A549 (cell line): ENCODE results near the gene DSTN. TPM values are rescaled to one million over a fixed set of nuclear protein-coding genes. Genes with fewer than 3 reads are reported as not detected.
A peak's percentile ranks its signal among the peaks of the same experiment; 100 is the strongest.

Source experiments
- ATAC-seq, 2 experiments: fragments of 200-7000 bp in 1 of 2; fragments of >200 bp in 1 of 2; cut with Nextera tagmentation in 1 of 2; cut with Tn5 transposase in 1 of 2; 3 replicates each; pipeline versions ENCODE4 v1.8.0 to v1.9.1; 2018 to 2020; ENCODE audit warnings: mild to moderate bottlenecking in 1 of 2, moderate library complexity in 1 of 2
- CTCF ChIA-PET: fragments of 300-600 bp; sonication (Branson Sonifier 250); formaldehyde crosslinking; extraction: SDS; loops from one replicate; lab custom pipeline; 2021; ENCODE audit warnings: antibody characterized with exemption, inconsistent platforms; lab: Yijun Ruan, JAX
- POLR2A ChIA-PET: fragments of 350-600 bp; formaldehyde crosslinking; extraction: SDS; loops from one replicate; lab custom pipeline; 2021; ENCODE audit warnings: antibody characterized with exemption, inconsistent platforms; lab: Yijun Ruan, JAX
- DNase-seq, 2 experiments: peaks; one replicate each; pipeline versions ENCODE4 v3.0.0 to v3.0.0-alpha.2; 2011 to 2016; ENCODE audit warnings: low read depth in 1 of 2, low spot score in 1 of 2
- FAIRE-seq: peaks from 2 replicates; lab custom pipeline; 2011; peaks lifted over from hg19 to GRCh38; lab: Jason Lieb, UNC
- H3K27ac ChIP-seq, 2 experiments: fragments of >200 bp; sonication (Bioruptor Twin); formaldehyde crosslinking; 3 replicates each; pipeline ENCODE4 v1.5.1; 2016 to 2017
- H3K4me1 ChIP-seq: fragments of >200 bp; sonication (Bioruptor Twin); formaldehyde crosslinking; 3 replicates; pipeline ENCODE4 v1.6.1; 2016
- H3K4me2 ChIP-seq: fragments of >200 bp; sonication (Bioruptor Twin); formaldehyde crosslinking; 3 replicates; pipeline ENCODE4 v1.6.1; 2016
- H3K4me3 ChIP-seq: fragments of >200 bp; sonication (Bioruptor Twin); formaldehyde crosslinking; 3 replicates; pipeline ENCODE4 v1.5.1; 2016
- H3K9me3 ChIP-seq: fragments of >200 bp; sonication (Bioruptor Twin); formaldehyde crosslinking; 3 replicates; pipeline ENCODE4 v1.6.1; 2016
- CBX2 ChIP-seq: fragments of 200-600 bp; sonication (generic); IDR thresholded peaks from 2 replicates; pipeline ENCODE4 v1.6.1; 2016; ENCODE audit warnings: low read depth, mild to moderate bottlenecking, borderline replicate concordance
- EHMT2 ChIP-seq: fragments of 200-600 bp; sonication (generic); IDR thresholded peaks from 2 replicates; pipeline ENCODE4 v1.6.1; 2016; ENCODE audit warnings: antibody characterized with exemption, low read depth, mild to moderate bottlenecking, moderate library complexity
- FOSB ChIP-seq: fragments of 250-450 bp; sonication (Bioruptor Pico); IDR thresholded peaks from 2 replicates; pipeline ENCODE4 v1.5.0; 2020; ENCODE audit warnings: mild to moderate bottlenecking, moderate library complexity
- FOSL2 ChIP-seq, 2 experiments: fragments of 450-650 bp in 1 of 2; fragments of >200 bp in 1 of 2; sonication (Bioruptor Twin) in 1 of 2; formaldehyde crosslinking; IDR thresholded peaks; 2 replicates each; pipeline versions ENCODE4 v1.5.0 to v1.6.1; 2016 to 2020; ENCODE audit warnings: mild to moderate bottlenecking in 1 of 2, moderate library complexity in 1 of 2
- HOXA7 ChIP-seq: fragments of 250-450 bp; sonication (Bioruptor Pico); IDR thresholded peaks from 2 replicates; pipeline ENCODE4 v1.5.0; 2020; ENCODE audit warnings: mild to moderate bottlenecking, moderate library complexity
- HOXB13 ChIP-seq: fragments of 250-450 bp; sonication (Bioruptor Pico); IDR thresholded peaks from 2 replicates; pipeline ENCODE4 v1.5.0; 2020; ENCODE audit warnings: low read depth, mild to moderate bottlenecking, moderate library complexity
- HOXB5 ChIP-seq: fragments of 250-450 bp; sonication (Bioruptor Pico); IDR thresholded peaks from 2 replicates; pipeline ENCODE4 v1.5.0; 2020; ENCODE audit warnings: mild to moderate bottlenecking, moderate library complexity
- JUNB ChIP-seq: fragments of >200 bp; sonication (Bioruptor Twin); formaldehyde crosslinking; IDR thresholded peaks from 2 replicates; pipeline ENCODE4 v1.6.1; 2016
- MAFK ChIP-seq: fragments of 450-650 bp; IDR thresholded peaks from 2 replicates; pipeline ENCODE4 v1.6.1; 2014; ENCODE audit not compliant: partially characterized antibody
- NFE2L2 ChIP-seq: fragments of 150-350 bp; conservative IDR thresholded peaks from 2 replicates; pipeline ENCODE4 v1.6.1; 2014; ENCODE audit warnings: low read length
- NR3C1 ChIP-seq: fragments of >200 bp; sonication (Bioruptor Twin); formaldehyde crosslinking; IDR thresholded peaks from 3 replicates; pipeline ENCODE4 v1.6.1; 2017
- PHF8 ChIP-seq: fragments of 200-600 bp; sonication (generic); IDR thresholded peaks from 2 replicates; pipeline ENCODE4 v1.6.1; 2016; ENCODE audit warnings: low read depth, mild to moderate bottlenecking, antibody characterized with exemption, moderate library complexity, borderline replicate concordance
- POLR2AphosphoS2 ChIP-seq: conservative IDR thresholded peaks from 2 replicates; pipeline ENCODE4 v1.6.1; 2012; ENCODE audit warnings: low read length, improper control_type of control experiment, inconsistent platforms
- RARB ChIP-seq: fragments of 250-450 bp; sonication (Bioruptor Pico); IDR thresholded peaks from 2 replicates; pipeline ENCODE4 v1.8.0; 2021; ENCODE audit warnings: mild to moderate bottlenecking, moderate library complexity
- RNF2 ChIP-seq: fragments of 200-600 bp; sonication (generic); IDR thresholded peaks from 2 replicates; pipeline ENCODE4 v1.6.1; 2016; ENCODE audit warnings: low read depth, mild to moderate bottlenecking, antibody characterized with exemption, moderate library complexity, borderline replicate concordance
- SMC3 ChIP-seq: fragments of >200 bp; sonication (Bioruptor Twin); formaldehyde crosslinking; IDR thresholded peaks from 3 replicates; pipeline ENCODE4 v1.6.1; 2018; ENCODE audit warnings: inconsistent platforms
- ZFP36 ChIP-seq: fragments of 450-650 bp; IDR thresholded peaks from 2 replicates; pipeline ENCODE4 v1.6.1; 2014; ENCODE audit warnings: borderline replicate concordance; ENCODE audit not compliant: partially characterized antibody
- ZNF302 ChIP-seq: fragments of 250-450 bp; sonication (Bioruptor Pico); IDR thresholded peaks from 2 replicates; pipeline ENCODE4 v1.9.0; 2021; ENCODE audit warnings: inconsistent platforms, mild to moderate bottlenecking, moderate library complexity
- ZSCAN20 ChIP-seq: fragments of 250-450 bp; sonication (Bioruptor Pico); IDR thresholded peaks from 2 replicates; pipeline ENCODE4 v1.8.0; 2022; ENCODE audit warnings: mild to moderate bottlenecking, moderate library complexity
- WGBS: methylation state at CpG from one replicate; pipeline ENCODE4 v1.1.6; 2017; ENCODE audit errors: missing lambda C conversion rate; 5-methylcytosine and 5-hydroxymethylcytosine counted together
- polyA plus RNA-seq, 4 experiments: library from polyadenylated mRNA; depleted of rRNA in 3 of 4; stranded (reverse); fragments of >200 nt; fragmentation: RNase III in 1 of 4; extraction: RNeasy Plus Mini Kit Qiagen cat#74134 plus additional on column Dnase treatment in 1 of 4; gene quantifications; 2 replicates in 3 of 4; 3 replicates in 1 of 4; pipeline ENCODE4 v1.2.3, GENCODE V29; 2011 to 2017
- TF ChIP-seq, protein P1 (sequence below): fragments of 200-600 bp; sonication (generic); IDR thresholded peaks from 2 replicates; pipeline ENCODE4 v1.6.1; 2016; ENCODE audit warnings: antibody characterized with exemption, mild to moderate bottlenecking, moderate library complexity

The DSTN gene
- polyA plus RNA-seq, 2 of the 4 experiments (the other 2 are of a cell fraction), result 544 to 1,131 TPM

DNA sequence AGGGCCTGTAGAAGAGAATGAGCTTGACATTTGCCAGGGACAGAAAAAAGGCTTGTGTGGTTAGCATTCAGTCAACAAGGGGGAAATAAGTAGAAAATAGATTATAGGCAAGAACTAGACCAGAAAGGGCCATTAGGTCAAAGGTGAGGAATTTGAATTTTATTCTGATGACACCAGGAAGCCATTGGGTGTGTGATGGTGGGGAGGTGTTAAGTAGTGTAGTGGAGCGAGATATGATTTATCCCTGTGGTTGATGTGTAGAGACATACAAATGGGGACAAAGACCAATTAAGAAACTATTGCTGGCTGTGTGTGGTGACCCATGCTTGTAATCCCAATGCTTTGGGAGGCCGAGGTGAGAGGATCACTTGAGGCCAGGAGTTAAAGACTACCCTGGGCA is 11.0 kb downstream of the DSTN start:
- DNase-seq (no peak), ATAC-seq (peak in 1 of 2 experiments; percentile 8; a peak in 2 of 6 replicates), FAIRE-seq (peak; percentile 61)
- Histone ChIP-seq H3K27ac (no peak overlapping the region), H3K4me1 (peaks cover 75% of the 10 kb centered on the region), H3K9me3 (no peaks in the 10 kb centered on the region), H3K4me2 (no peak overlapping the region), H3K4me3 (no peak overlapping the region)
- POLR2A ChIA-PET, result interaction anchor here (0.7 to 1.7 kb wide), 2 partner anchors 10 to 13 kb away, joined by 3 to 4 read pairs; no protein-coding TSS in a partner anchor
- peak; percentile 27 for TF ChIP-seq FOSB (CRISPR knock-in tag)
- TF ChIP-seq ZSCAN20 (CRISPR knock-in tag), result no peak
- TF ChIP-seq RARB, result no peak
- no peak for TF ChIP-seq RNF2
- no peak for TF ChIP-seq CBX2
- CTCF ChIA-PET, result interaction anchor here (0.7 to 3.0 kb wide), 6 partner anchors 10 to 61 kb away, joined by 3 to 16 read pairs (median 4); partner anchors contain the start of gene DSTN
- WGBS, result 92% methylated on average over 2 of the region's 2 CpGs

DNA sequence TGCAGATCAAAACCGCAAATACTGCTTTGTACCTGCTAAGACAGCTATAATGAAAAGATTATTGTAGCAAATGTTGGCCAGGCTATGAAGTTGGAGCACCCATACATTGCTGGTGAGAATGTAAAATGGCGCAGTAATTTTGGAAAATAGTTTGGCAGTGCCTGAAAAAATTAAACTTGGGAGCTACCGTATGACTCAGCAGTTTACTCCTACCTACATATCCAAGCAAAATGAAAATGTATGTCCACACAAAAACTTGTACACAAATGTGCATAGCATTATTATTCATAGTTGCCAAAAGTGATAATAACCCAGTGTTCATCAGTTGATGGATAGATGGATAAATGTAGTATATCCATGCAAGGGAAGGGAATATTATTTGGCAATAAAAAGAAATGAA is 13.3 kb downstream of the DSTN start:
- Histone ChIP-seq H3K4me3 (no peak overlapping the region), H3K4me2 (peak overlapping the region; percentile 1; the same call in 1 of the 3 replicates), H3K4me1 (peaks cover 77% of the 10 kb centered on the region), H3K27ac (peak overlapping the region; percentile 45 to 65), H3K9me3 (no peaks in the 10 kb centered on the region)
- ChIA-PET POLR2A (interaction anchor here (1.3 kb wide), 1 partner anchor 13 kb away, joined by 7 read pairs; the partner anchor contains the start of gene DSTN), CTCF (interaction anchor here (0.6 to 1.4 kb wide), 3 partner anchors 9 to 13 kb away, joined by 3 to 7 read pairs (median 5); partner anchors contain the start of gene DSTN)
- peak; percentile 95 for FAIRE-seq
- TF ChIP-seq PHF8 (no peak), POLR2AphosphoS2 (no peak), FOSL2 (IDR thresholded peaks at IDR 0.05) (no peak), FOSL2 (CRISPR knock-in tag; IDR thresholded peaks at IDR 0.05) (peak; percentile 35; the same call in 1 of the 2 replicates), NFE2L2 (peak; percentile 94), EHMT2 (peak; percentile 54; the same call in 1 of the 2 replicates), MAFK (peak; percentile 99), HOXB5 (0 out of 2 replicates have a peak, but pooled peaks have one; percentile 20)
- ATAC-seq, result no peak
- DNase-seq, result no peak
- 96% methylated on average over 3 of the region's 3 CpGs for WGBS

DNA sequence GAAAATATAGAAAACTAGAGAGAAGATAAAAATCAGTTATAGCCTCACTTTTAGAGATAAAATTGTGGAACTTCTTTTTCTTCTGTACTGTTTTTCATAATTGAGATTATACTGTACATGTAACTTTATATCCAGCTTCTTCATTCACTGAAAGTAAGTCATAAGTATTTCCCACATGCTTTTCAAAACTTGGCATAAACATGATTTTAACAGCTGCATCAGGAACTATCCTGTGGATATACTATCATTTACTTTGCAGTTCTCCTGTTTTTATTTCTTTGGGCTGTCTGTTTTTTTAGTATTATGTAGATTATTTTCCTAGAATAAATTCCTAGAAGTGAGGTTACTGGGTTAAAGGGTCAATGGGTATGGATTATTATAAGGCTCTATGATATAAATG is 14.8 kb downstream of the DSTN start:
- TF ChIP-seq HOXA7 (CRISPR knock-in tag), result no peak
- TF ChIP-seq NR3C1, result no peak
- no peak for TF ChIP-seq JUNB
- no peak for TF ChIP-seq SMC3
- no peak for TF ChIP-seq ZFP36
- TF ChIP-seq PHF8, result no peak
- TF ChIP-seq POLR2AphosphoS2, result no peak
- TF ChIP-seq, protein P1, sequence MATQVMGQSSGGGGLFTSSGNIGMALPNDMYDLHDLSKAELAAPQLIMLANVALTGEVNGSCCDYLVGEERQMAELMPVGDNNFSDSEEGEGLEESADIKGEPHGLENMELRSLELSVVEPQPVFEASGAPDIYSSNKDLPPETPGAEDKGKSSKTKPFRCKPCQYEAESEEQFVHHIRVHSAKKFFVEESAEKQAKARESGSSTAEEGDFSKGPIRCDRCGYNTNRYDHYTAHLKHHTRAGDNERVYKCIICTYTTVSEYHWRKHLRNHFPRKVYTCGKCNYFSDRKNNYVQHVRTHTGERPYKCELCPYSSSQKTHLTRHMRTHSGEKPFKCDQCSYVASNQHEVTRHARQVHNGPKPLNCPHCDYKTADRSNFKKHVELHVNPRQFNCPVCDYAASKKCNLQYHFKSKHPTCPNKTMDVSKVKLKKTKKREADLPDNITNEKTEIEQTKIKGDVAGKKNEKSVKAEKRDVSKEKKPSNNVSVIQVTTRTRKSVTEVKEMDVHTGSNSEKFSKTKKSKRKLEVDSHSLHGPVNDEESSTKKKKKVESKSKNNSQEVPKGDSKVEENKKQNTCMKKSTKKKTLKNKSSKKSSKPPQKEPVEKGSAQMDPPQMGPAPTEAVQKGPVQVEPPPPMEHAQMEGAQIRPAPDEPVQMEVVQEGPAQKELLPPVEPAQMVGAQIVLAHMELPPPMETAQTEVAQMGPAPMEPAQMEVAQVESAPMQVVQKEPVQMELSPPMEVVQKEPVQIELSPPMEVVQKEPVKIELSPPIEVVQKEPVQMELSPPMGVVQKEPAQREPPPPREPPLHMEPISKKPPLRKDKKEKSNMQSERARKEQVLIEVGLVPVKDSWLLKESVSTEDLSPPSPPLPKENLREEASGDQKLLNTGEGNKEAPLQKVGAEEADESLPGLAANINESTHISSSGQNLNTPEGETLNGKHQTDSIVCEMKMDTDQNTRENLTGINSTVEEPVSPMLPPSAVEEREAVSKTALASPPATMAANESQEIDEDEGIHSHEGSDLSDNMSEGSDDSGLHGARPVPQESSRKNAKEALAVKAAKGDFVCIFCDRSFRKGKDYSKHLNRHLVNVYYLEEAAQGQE, result no peak
- TF ChIP-seq HOXB13 (CRISPR knock-in tag), result no peak
- TF ChIP-seq ZNF302 (CRISPR knock-in tag), result no peak
- FAIRE-seq (peak; percentile 84), DNase-seq (no peak), ATAC-seq (no peak)
- Histone ChIP-seq H3K27ac (no peak overlapping the region), H3K4me3 (no peak overlapping the region), H3K9me3 (no peaks in the 10 kb centered on the region), H3K4me2 (0 out of 3 replicates have a peak overlapping the region, but pooled peaks have one; percentile 3), H3K4me1 (peaks cover 74% of the 10 kb centered on the region)
- CTCF ChIA-PET, result interaction anchor here (0.6 to 2.9 kb wide), 5 partner anchors 13 to 80 kb away, joined by 3 to 12 read pairs (median 5); no protein-coding TSS in a partner anchor
- POLR2A ChIA-PET, result interaction anchor here (2.6 kb wide), 1 partner anchor 15 kb away, joined by 12 read pairs; the partner anchor contains the start of gene DSTN
